Activated B cell treated with CpG ODN at 0.5 μM for 24 hours (primary cell): Measurements from ENCODE around the gene GRHPR. TPM values are rescaled to one million over a fixed set of nuclear protein-coding genes. Genes with fewer than 3 reads are reported as not detected.

ENCODE experiments used
- ATAC-seq: fragments of 200-7000 bp; cut with Tn5 transposase; one replicate; pipeline ENCODE4 v1.10.0; 2021; ENCODE audit warnings: low read depth, mild to moderate bottlenecking, moderate library complexity
- CTCF ChIA-PET: fragments of 350-600 bp; sonication (Branson Sonifier 250); formaldehyde crosslinking; loops from one replicate; lab custom pipeline; 2021; ENCODE audit warnings: antibody characterized with exemption; lab: Charles Lee
- POLR2A ChIA-PET: fragments of 350-600 bp; sonication (Branson Sonifier 250); formaldehyde crosslinking; loops from one replicate; lab custom pipeline; 2021; ENCODE audit warnings: antibody characterized with exemption; lab: Charles Lee
- DNase-seq: peaks from one replicate; pipeline ENCODE4 v3.0.0; 2022
- H3K27ac Mint-ChIP-seq: one replicate; pipeline ENCODE4 v1.8.0; 2020; ENCODE audit warnings: mixed read lengths
- H3K27me3 Mint-ChIP-seq: one replicate; pipeline ENCODE4 v1.8.0; 2021; ENCODE audit warnings: mixed read lengths
- H3K36me3 Mint-ChIP-seq: one replicate; pipeline ENCODE4 v1.8.0; 2021; ENCODE audit warnings: low read depth, mixed read lengths
- H3K4me1 Mint-ChIP-seq: one replicate; pipeline ENCODE4 v1.8.0; 2021; ENCODE audit warnings: mixed read lengths
- H3K4me3 Mint-ChIP-seq: one replicate; pipeline ENCODE4 v1.8.0; 2020; ENCODE audit warnings: mild to moderate bottlenecking, mixed read lengths
- H3K9me3 Mint-ChIP-seq: one replicate; pipeline ENCODE4 v1.8.0; 2020; ENCODE audit warnings: mixed read lengths
- intact Hi-C: fragments of 100-400 bp; cut with micrococcal nuclease; formaldehyde crosslinking; loops from one replicate; pipeline ENCODE4 v1.15.1; 2024
- total RNA-seq: library from RNA; stranded (reverse); gene quantifications from 2 replicates; pipeline ENCODE4 v1.2.3, GENCODE V29; 2022
- TF ChIP-seq, protein P1 (sequence below): fragments of 200-600 bp; IDR thresholded peaks from one replicate; pipeline ENCODE4 v1.8.0; 2022; ENCODE audit warnings: antibody characterized with exemption, mild to moderate bottlenecking

Gene GRHPR
- total RNA-seq, 1 donor from 2014 or later = 315 TPM

DNA sequence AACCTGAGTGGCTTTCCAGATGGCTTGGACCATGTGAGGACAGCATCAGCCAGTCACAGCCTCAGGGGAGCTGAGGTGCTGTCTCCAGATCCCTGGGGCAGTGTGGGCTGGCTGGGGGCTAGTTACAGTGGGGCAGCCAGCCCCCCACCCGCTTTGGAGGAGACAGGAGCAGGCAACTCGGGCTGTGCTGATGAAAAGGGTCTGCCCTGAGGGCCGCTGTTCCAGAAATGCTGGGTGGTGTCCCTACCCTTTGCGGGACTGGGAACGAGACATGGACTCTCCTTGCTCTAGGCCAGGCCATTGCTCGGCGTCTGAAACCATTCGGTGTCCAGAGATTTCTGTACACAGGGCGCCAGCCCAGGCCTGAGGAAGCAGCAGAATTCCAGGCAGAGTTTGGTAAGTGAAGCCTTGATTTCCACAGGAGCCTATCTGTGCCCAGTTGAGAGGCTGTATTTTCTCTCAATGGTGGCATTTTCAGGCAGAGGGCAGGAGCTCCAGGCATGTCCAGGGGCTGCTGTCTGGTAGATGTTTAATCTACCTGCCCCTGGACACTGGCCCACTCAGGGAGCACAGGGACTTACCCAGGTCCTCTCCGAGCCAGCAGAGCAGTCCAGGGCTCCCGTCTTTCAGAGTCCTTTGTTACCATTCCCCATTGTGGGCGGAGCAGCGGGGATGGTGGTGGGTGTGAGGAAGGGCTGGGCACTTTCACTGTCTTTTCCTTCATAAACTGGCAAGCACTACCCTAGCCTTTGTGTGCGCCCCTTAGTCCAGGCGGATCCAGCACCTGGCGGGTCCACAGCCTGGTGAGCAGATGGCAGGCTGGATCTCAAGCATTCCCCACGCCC is 7.2 kb downstream of the GRHPR start:
- no peaks in the 10 kb centered on the region for H3K27me3 Mint-ChIP-seq
- peaks cover 89% of the 10 kb centered on the region for H3K36me3 Mint-ChIP-seq
- POLR2A ChIA-PET = interaction anchor here (0.6 to 2.6 kb wide), 5 partner anchors 12 to 56 kb away, joined by 3 to 8 read pairs (median 3); no protein-coding TSS in a partner anchor
- DNase-seq = no peak
- H3K4me3 Mint-ChIP-seq = no peak overlapping the region
- H3K9me3 Mint-ChIP-seq = no peaks in the 10 kb centered on the region
- peaks cover 34% of the 10 kb centered on the region for H3K4me1 Mint-ChIP-seq
- CTCF ChIA-PET = no interaction called here
- intact Hi-C loops = no loop called here
- H3K27ac Mint-ChIP-seq = no peak overlapping the region
- no peak for ATAC-seq
- TF ChIP-seq, protein P1, sequence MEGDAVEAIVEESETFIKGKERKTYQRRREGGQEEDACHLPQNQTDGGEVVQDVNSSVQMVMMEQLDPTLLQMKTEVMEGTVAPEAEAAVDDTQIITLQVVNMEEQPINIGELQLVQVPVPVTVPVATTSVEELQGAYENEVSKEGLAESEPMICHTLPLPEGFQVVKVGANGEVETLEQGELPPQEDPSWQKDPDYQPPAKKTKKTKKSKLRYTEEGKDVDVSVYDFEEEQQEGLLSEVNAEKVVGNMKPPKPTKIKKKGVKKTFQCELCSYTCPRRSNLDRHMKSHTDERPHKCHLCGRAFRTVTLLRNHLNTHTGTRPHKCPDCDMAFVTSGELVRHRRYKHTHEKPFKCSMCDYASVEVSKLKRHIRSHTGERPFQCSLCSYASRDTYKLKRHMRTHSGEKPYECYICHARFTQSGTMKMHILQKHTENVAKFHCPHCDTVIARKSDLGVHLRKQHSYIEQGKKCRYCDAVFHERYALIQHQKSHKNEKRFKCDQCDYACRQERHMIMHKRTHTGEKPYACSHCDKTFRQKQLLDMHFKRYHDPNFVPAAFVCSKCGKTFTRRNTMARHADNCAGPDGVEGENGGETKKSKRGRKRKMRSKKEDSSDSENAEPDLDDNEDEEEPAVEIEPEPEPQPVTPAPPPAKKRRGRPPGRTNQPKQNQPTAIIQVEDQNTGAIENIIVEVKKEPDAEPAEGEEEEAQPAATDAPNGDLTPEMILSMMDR = no peak

DNA sequence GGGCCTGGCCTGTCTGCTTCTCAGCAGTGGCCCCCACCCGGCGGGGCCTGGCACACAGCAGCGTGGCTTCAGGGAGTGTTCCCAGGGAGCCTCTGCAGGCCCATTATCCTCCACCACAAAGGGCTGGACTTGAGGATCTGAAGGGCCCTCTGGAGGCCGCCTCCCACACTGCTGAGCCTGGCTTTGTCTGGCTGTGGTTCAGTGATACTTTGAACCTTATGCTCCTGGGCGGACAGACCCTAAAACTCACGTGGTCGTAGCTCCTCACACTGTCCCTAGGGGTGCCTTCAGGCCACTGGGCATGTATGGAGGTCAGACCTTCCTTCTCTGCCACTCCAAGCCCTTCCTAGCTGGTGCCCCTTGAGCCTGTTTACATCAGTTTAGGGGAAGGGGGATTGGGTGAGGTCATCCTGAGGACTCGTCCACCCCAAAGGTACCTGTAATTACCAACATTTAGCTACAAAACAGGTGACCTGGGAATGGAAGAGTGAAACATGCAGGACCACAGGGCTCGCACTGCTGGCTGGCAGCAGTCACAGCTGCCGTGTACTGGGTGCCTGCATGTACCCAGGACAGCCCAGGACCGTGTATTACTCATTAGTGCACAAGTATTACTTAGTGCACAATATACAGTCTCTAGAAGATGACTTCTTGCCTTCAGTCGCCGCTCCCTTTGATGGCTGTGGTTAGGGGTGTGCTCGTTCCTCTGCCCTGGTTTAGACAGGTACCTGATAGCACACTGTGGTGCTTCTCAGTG is 8.5 kb downstream of the GRHPR start:
- ATAC-seq (no peak), DNase-seq (no peak)
- CTCF ChIA-PET = no interaction called here
- intact Hi-C loops = no loop called here
- POLR2A ChIA-PET = interaction anchor here (1.0 to 2.7 kb wide), 5 partner anchors 8 to 28 kb away, joined by 3 to 14 read pairs (median 4); partner anchors contain the start of gene GRHPR
- TF ChIP-seq, protein P1 = no peak
- no peaks in the 10 kb centered on the region for H3K9me3 Mint-ChIP-seq
- peaks cover 94% of the 10 kb centered on the region for H3K36me3 Mint-ChIP-seq
- no peaks in the 10 kb centered on the region for H3K27me3 Mint-ChIP-seq
- peak overlapping the region; percentile 69 for H3K27ac Mint-ChIP-seq
- peak overlapping the region; percentile 12 for H3K4me3 Mint-ChIP-seq
- peaks cover 29% of the 10 kb centered on the region for H3K4me1 Mint-ChIP-seq

DNA sequence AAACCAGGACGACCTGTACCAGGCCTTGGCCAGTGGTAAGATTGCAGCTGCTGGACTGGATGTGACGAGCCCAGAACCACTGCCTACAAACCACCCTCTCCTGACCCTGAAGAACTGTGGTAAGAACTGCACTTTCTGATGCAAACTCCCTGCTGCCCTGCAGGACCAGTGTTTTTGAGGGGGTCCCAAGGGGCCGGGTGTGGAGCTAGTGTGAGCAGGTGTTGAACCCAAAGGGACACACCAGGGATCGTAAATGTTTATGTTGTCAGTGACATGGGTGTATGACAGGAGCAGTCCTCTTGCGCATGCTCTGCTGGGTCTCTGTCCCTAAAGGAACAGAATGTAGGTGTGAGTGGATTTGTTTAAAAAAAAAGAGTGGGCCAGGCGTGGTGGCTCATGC is 9.5 kb downstream of the GRHPR start:
- POLR2A ChIA-PET = interaction anchor here (0.6 to 2.7 kb wide), 3 partner anchors 9 to 448 kb away, joined by 6 to 14 read pairs (median 8); partner anchors contain the start of gene GRHPR
- CTCF ChIA-PET = no interaction called here
- DNase-seq (no peak), ATAC-seq (peak; percentile 49)
- Mint-ChIP-seq H3K9me3 (no peaks in the 10 kb centered on the region), H3K27ac (peak overlapping the region; percentile 69), H3K36me3 (peaks cover 94% of the 10 kb centered on the region), H3K4me3 (peak overlapping the region; percentile 12), H3K27me3 (no peaks in the 10 kb centered on the region), H3K4me1 (peaks cover 27% of the 10 kb centered on the region)
- TF ChIP-seq, protein P1 = no peak
- intact Hi-C loops = no loop called here

DNA sequence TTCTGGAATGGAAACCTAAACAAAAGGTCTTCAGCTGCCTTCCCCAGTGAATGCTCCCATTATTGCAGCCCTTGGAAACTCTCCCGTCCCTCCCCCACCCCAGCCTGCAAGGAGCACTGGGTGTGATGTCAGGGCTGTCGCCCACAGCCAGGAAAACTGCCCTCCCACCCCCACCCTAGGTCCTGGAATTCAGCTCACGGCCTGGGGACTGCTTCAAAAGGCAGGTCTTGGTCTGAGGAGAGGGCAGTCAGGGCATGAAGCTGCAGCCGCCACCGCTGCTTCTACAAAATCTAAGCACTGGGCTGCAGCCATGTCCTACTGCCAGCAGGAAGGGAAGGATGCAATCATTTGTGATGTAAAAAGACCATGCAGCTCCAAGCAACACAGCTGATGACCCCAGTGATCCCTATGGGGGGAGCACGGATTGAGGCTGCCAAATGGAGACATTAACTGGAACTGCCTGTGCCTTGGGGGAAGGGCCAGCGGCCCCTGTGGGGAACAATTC is 11.4 kb downstream of the GRHPR start:
- no peak for DNase-seq
- Mint-ChIP-seq H3K36me3 (peaks cover 94% of the 10 kb centered on the region), H3K27me3 (no peaks in the 10 kb centered on the region), H3K4me1 (peaks cover 27% of the 10 kb centered on the region), H3K9me3 (no peaks in the 10 kb centered on the region), H3K27ac (no peak overlapping the region), H3K4me3 (no peak overlapping the region)
- POLR2A ChIA-PET = interaction anchor here (0.6 kb wide), 2 partner anchors 11 to 30 kb away, joined by 4 to 5 read pairs; no protein-coding TSS in a partner anchor
- TF ChIP-seq, protein P1 = no peak
- intact Hi-C loops = loop anchor here (1.0 kb wide), 1 partner anchor 11 kb away; no protein-coding TSS in a partner anchor
- no peak for ATAC-seq
- CTCF ChIA-PET = no interaction called here
